Measurements from ENCODE around the gene DAW1.

DAW1 gene

DNA sequence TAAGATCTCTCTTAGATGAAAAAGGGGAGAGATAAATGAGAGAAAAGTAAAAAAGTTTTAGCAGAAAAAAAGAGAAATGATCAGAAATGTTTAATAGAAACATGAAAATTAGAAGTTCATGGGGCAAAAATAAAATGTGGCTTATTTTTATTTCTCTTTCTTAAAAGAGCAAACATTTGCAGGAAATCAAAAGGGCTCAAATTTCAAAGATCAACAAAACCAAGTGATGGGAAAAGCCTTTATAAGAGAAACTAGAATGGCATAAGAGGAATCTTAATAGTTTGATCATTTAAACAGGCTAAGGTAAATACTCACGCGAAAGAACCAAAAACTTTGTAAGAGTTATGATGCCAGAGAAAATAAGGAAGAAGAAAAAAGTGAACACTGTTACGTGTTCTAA, 23.3 kb upstream of the DAW1 start:
- Mint-ChIP-seq H3K27ac (no peak overlapping the region), H3K4me1 (ENCODE audit: low read depth) (peaks cover 5% of the 10 kb centered on the region), H3K27me3 (peaks cover 24% of the 10 kb centered on the region), H3K4me3 (no peak overlapping the region), H3K36me3 (ENCODE audit: low read depth) (no peaks in the 10 kb centered on the region), H3K9me3 (no peaks in the 10 kb centered on the region)
- intact Hi-C loops (cut with micrococcal nuclease): no loop called here

DNA sequence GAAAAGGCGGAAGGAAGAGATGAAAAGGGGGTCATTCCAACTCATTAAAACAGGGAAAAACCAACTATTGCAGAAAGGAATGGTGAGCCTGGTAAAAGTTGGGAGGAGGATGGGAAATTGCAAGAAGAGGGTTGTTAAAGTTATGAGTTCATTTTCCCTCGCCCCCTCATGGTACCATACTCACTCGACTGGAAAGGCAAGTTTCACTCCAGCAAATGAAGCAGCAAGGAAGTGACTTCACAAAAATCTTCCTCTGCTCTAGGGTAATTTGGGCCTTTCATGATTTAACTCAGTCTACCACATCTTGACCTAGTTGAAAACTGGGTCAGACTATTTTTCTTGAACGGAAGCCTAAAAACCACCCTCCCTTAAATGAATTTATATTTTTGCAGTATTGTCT, 22.8 kb upstream of the DAW1 start:
- intact Hi-C loops (cut with micrococcal nuclease): no loop called here
- no peak overlapping the region for H3K4me3 Mint-ChIP-seq
- no peaks in the 10 kb centered on the region for H3K9me3 Mint-ChIP-seq
- peaks cover 27% of the 10 kb centered on the region for H3K27me3 Mint-ChIP-seq
- no peaks in the 10 kb centered on the region for H3K36me3 Mint-ChIP-seq (ENCODE audit: low read depth)
- H3K27ac Mint-ChIP-seq: no peak overlapping the region
- peaks cover 5% of the 10 kb centered on the region for H3K4me1 Mint-ChIP-seq (ENCODE audit: low read depth)

DNA sequence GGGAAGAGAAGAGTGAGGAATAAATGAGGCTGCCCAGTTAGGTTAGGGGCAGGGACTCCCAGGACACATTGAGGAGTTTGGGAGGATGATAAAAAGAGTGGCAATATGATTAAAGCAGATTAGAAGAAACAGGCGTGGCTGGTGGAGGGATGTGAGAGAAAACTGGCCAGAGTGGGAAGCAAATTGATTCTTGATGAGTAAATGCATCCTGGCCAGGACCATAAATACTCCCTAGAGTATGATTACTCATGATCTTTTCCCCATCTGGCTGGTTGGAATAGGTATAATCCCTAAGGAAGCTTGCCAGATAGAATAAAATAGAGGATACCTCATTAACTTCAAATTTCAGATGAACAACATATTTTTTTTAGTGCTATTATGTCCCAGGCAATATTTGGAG, 21.5 kb upstream of the DAW1 start:
- H3K36me3 Mint-ChIP-seq (ENCODE audit: low read depth): no peaks in the 10 kb centered on the region
- intact Hi-C loops (cut with micrococcal nuclease): no loop called here
- H3K4me3 Mint-ChIP-seq: no peak overlapping the region
- H3K4me1 Mint-ChIP-seq (ENCODE audit: low read depth): peaks cover 5% of the 10 kb centered on the region
- no peaks in the 10 kb centered on the region for H3K9me3 Mint-ChIP-seq
- H3K27me3 Mint-ChIP-seq: peaks cover 34% of the 10 kb centered on the region
- H3K27ac Mint-ChIP-seq: no peak overlapping the region

DNA sequence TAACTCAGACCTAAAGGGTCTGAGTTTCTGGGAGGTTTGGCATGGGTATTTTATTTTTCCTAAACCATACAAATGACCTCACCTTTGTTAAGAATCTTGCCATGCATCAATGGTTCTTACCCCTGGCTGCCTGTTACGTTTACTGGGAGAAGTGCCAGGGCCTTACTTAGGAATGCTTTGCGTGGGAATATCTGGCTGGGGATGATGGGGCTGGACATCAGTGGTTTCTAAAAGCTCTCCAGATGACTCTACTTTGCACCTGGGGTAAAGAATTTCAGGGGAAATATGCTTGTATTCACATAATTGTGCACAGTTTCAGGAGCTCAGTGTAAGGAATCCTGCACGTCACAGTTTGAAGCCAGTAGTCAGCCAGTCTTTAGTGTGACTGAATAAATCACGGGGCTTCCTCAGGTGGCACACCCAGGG, 18.2 kb upstream of the DAW1 start:
- no peaks in the 10 kb centered on the region for H3K9me3 Mint-ChIP-seq
- intact Hi-C loops (cut with micrococcal nuclease): no loop called here
- no peak overlapping the region for H3K4me3 Mint-ChIP-seq
- no peaks in the 10 kb centered on the region for H3K4me1 Mint-ChIP-seq (ENCODE audit: low read depth)
- H3K36me3 Mint-ChIP-seq (ENCODE audit: low read depth): no peaks in the 10 kb centered on the region
- no peak overlapping the region for H3K27ac Mint-ChIP-seq
- peaks cover 28% of the 10 kb centered on the region for H3K27me3 Mint-ChIP-seq

DNA sequence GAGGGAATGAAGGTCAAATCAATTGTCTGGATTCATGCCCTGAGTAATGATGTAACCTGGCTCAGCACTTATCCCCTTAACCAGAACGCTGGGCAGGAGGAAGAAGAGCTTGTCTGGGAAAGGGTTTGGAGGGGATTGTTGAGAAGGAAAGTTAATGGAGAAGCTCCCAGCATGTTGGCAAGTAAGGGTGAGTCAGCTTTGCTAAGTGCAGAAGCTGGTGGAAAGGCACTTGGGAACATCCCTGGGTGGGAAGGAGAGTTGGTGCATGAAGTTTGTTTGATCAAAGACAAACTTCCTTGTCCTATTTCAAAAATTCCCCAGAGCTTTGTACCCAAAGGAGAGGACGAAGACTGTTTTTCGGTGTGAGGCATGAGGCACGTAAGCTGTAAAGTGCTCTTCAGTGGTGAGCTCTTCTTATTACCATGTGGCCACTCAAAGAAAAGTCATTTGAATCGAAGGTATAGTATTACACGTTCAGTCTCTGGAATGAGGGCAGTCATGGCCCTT, 17.6 kb upstream of the DAW1 start:
- Mint-ChIP-seq H3K9me3 (no peaks in the 10 kb centered on the region), H3K36me3 (ENCODE audit: low read depth) (no peaks in the 10 kb centered on the region), H3K27ac (no peak overlapping the region), H3K4me1 (ENCODE audit: low read depth) (no peaks in the 10 kb centered on the region), H3K27me3 (peaks cover 26% of the 10 kb centered on the region), H3K4me3 (no peak overlapping the region)
- intact Hi-C loops (cut with micrococcal nuclease): no loop called here

DNA sequence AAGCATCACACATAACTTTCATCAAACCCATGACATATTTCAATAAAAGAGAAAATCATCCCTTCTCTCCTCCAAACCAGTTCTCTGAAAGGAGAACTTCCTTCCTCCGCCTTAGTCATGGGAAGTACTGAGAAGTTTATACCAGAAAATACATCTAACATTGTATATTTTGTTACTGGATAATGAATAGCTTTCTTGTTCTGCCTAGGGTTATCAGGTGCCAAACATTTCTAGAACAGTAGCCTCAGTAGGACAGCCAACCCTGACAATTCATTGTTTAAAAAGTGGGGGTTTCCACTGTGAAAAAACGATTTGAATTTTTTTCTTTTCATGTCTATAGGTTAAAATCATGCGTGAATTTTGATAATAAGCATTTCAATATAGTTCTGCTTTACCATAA, 16.0 kb upstream of the DAW1 start:
- Mint-ChIP-seq H3K4me1 (ENCODE audit: low read depth) (no peaks in the 10 kb centered on the region), H3K36me3 (ENCODE audit: low read depth) (no peaks in the 10 kb centered on the region)
- intact Hi-C loops (cut with micrococcal nuclease): no loop called here

DNA sequence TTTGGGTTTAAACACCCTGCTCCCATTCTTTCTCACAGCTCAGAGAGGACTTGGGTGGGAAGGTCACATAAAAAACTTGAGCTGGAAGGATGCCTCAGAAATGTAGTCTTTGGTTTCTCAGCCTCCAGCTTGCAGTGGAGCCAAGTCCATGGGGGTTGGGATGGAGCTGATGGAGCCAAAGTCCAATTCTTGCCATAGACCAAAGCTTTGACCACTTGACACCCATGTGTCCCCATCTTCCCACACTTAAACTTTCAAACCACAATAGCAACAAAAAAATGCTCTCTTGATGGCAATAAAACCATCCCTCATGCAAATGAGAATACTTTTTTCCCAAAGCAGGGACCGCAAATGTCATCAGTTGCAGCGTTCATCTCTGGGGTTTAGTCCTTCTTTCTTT, 14.7 kb upstream of the DAW1 start:
- Mint-ChIP-seq H3K27ac (no peak overlapping the region), H3K27me3 (peaks cover 19% of the 10 kb centered on the region), H3K4me3 (no peak overlapping the region), H3K4me1 (ENCODE audit: low read depth) (no peaks in the 10 kb centered on the region), H3K9me3 (no peaks in the 10 kb centered on the region), H3K36me3 (ENCODE audit: low read depth) (no peaks in the 10 kb centered on the region)
- intact Hi-C loops (cut with micrococcal nuclease): no loop called here

More for the DNA sequence above, 16.0 kb upstream of the DAW1 start:
- Mint-ChIP-seq H3K4me3 (no peak overlapping the region), H3K9me3 (no peaks in the 10 kb centered on the region), H3K27ac (no peak overlapping the region), H3K27me3 (peaks cover 23% of the 10 kb centered on the region)

DNA sequence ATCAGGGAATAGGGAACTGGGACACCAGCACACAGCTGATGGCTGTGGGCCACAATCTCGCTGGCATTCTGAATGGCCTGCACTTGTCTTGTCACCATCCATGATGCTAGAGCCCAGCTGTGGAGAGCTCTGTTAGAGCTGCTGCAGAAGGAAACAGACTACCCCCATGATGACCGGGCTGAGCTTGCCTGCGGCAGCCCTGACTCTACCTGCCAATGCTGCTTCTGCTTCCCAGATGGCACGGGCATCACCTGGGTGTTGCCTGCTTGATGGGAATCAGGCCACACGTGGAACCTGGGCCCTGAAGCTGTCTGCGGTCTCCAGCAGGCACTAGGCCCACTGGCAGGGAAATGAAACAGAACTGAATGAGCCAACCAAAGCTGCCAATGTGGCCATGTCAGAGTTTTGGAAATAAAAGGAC, 11.2 kb upstream of the DAW1 start:
- H3K27me3 Mint-ChIP-seq: peaks cover 5% of the 10 kb centered on the region
- no peak overlapping the region for H3K4me3 Mint-ChIP-seq
- no peaks in the 10 kb centered on the region for H3K9me3 Mint-ChIP-seq
- H3K36me3 Mint-ChIP-seq (ENCODE audit: low read depth): no peaks in the 10 kb centered on the region
- intact Hi-C loops (cut with micrococcal nuclease): no loop called here
- no peak overlapping the region for H3K27ac Mint-ChIP-seq
- no peaks in the 10 kb centered on the region for H3K4me1 Mint-ChIP-seq (ENCODE audit: low read depth)

DNA sequence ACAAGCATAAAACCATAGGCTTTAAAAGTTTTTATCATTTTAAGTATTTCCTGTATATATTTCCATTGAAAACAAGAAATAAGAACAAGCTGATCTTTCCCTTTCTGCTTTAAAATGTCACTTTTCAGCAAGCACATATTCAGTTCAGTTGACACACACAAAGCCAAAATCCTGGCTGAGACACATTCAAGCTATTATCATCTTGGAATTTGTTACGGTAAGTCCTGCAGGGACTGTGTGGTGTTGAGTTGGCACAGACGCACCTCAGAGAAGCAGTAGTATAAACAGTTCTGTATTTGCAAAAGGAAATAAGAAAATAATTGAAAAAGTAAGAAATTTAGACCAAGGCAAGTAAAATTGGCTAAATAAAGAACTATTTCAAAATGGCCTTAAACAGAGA, 10.4 kb upstream of the DAW1 start:
- no peaks in the 10 kb centered on the region for H3K36me3 Mint-ChIP-seq (ENCODE audit: low read depth)
- H3K27ac Mint-ChIP-seq: no peak overlapping the region
- H3K27me3 Mint-ChIP-seq: peaks cover 8% of the 10 kb centered on the region
- no peak overlapping the region for H3K4me3 Mint-ChIP-seq
- H3K9me3 Mint-ChIP-seq: no peaks in the 10 kb centered on the region
- H3K4me1 Mint-ChIP-seq (ENCODE audit: low read depth): no peaks in the 10 kb centered on the region
- intact Hi-C loops (cut with micrococcal nuclease): no loop called here

DNA sequence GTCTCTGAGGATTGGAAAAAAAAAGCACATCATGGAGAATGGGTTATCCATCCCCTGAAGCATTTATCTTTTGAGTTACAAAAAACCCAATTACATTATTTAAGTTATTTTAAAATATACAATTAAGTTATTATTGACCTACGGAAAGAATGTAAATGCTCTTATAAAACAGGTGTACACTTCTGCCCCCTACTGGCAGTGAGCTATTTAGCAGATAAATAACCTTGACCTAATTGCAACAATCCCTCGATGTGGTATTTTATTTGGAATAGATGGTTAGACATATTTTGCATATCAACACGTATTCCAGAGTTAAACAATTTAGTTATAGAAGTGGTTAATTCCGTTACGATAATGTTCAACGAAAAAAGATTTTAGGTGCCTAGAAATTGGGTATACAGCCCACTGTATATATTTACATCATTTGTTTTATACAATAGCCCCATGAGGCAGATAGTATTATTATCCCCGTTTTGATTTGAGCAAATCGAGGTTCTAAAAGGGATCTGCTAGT, 9.1 kb upstream of the DAW1 start:
- Mint-ChIP-seq H3K9me3 (no peaks in the 10 kb centered on the region), H3K27ac (no peak overlapping the region), H3K4me3 (no peak overlapping the region), H3K4me1 (ENCODE audit: low read depth) (no peaks in the 10 kb centered on the region), H3K36me3 (ENCODE audit: low read depth) (no peaks in the 10 kb centered on the region), H3K27me3 (peaks cover 11% of the 10 kb centered on the region)
- intact Hi-C loops (cut with micrococcal nuclease): loop anchor here (1.0 kb wide), 2 partner anchors 88 to 204 kb away; no protein-coding TSS in a partner anchor

DNA sequence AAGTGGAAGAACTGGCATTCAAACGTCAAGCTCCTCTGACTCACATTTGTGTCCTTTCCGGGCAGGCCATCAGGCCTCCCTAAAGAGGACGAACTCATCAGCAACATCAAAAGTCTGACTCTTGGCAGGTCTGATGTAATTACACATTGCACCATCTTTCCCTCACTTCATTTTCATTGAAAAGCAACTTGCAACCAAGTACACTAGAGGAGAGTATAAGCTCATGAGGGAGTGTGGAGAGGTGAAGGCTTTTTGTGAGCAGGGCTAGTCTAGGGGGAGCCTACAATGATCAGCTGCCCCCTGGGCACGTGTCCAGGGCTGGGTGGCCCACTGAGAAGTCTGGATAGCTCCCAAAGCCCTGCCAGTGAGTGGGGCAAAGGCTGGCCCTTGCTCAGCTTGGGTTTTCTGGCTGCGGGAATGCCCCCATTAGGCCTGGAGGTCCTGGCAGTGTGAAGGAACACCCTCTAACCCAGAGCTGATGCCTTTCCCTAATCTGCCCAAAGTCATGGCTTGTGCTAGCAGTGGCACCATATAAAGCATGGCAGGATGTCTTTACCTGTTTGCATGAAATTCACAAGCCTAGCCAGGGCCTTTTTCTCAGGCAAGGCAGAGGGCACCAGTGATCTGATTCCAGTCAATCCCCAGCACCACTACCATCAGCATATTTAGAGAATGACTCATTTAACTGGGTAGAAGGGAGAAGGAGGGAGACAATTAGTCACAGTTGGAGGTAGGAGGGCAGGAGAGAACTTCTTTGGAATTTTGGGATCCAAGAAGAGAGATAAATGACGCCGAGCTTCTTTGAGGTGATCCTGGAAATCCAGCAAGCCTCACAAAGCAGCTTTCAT, 8.5 kb upstream of the DAW1 start:
- Mint-ChIP-seq H3K36me3 (ENCODE audit: low read depth) (no peaks in the 10 kb centered on the region), H3K4me3 (no peak overlapping the region), H3K27me3 (peaks cover 14% of the 10 kb centered on the region), H3K9me3 (no peaks in the 10 kb centered on the region), H3K4me1 (ENCODE audit: low read depth) (no peaks in the 10 kb centered on the region), H3K27ac (no peak overlapping the region)
- intact Hi-C loops (cut with micrococcal nuclease): loop anchor here (1.0 kb wide), 2 partner anchors 89 to 205 kb away; no protein-coding TSS in a partner anchor

DNA sequence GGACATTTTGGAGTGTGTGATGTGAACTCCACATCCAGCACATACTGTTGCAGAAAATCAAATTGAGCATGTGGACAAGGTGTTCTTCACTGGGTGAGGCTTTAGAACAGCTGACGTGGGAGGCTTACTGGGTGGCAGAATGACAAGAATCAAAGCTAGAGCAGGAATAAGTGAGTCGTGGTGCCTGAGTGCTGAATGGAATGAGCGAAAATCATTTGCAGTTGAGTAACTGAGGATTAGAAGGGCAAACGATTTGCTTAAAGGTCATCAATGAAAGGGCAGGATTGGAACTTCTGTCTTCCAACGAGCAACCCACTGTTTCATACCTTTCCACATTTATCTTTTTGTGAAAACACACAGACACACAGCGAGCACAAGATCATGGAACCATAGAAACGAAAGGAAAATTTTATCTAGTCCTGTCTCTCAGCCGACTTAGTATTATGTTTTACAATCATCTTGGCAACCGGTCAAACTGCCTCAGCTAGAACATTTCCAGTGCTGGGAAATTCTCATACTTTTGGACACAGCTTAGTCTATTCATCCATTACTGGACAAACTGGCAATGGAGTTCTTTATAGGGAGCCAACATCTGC, 7.2 kb upstream of the DAW1 start:
- Mint-ChIP-seq H3K36me3 (ENCODE audit: low read depth) (no peaks in the 10 kb centered on the region), H3K27ac (no peak overlapping the region), H3K27me3 (peaks cover 16% of the 10 kb centered on the region), H3K4me1 (ENCODE audit: low read depth) (no peaks in the 10 kb centered on the region), H3K9me3 (no peaks in the 10 kb centered on the region), H3K4me3 (no peak overlapping the region)
- intact Hi-C loops (cut with micrococcal nuclease): no loop called here

DNA sequence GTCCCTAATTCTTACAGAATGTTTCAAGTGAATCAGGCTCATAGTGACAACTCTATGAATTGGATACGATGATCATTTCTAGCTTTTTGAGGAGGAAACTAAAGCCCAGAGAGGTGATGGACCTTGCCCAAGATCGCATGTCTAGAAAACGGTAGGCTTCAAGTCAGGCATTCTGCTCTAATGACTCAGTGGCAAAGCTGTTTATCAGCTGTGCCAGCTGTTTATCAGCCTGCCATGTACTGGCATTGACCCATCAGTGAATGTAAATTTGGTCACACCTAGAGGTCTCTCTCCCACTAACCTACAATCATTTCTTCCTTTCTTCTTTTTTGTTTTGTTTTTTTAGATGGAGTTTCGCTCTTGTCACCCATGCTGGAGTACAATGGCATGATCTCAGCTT, 6.1 kb upstream of the DAW1 start:
- Mint-ChIP-seq H3K9me3 (no peaks in the 10 kb centered on the region), H3K27ac (no peak overlapping the region), H3K4me3 (no peak overlapping the region), H3K27me3 (peaks cover 21% of the 10 kb centered on the region), H3K4me1 (ENCODE audit: low read depth) (no peaks in the 10 kb centered on the region), H3K36me3 (ENCODE audit: low read depth) (no peaks in the 10 kb centered on the region)
- intact Hi-C loops (cut with micrococcal nuclease): no loop called here

DNA sequence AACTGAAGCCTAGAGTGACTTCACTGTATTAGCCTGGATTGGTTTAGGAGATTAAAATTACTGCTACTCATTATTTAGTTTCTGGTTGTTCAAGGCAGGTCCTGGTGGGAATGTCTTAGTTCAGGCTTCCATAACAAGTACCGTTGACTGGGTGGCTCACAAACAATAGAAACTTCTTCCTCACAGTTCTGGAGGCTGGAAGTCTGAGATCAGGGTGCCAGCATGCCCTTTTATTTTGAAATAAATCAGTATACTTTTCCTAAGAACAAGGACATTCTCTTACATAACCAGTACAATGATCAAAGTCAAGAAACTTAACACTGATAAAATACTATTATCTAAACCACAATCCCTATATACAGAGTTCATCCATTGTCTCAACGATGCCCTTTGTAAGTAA, 4.0 kb upstream of the DAW1 start:
- H3K36me3 Mint-ChIP-seq (ENCODE audit: low read depth): no peaks in the 10 kb centered on the region
- intact Hi-C loops (cut with micrococcal nuclease): no loop called here

More for the DNA sequence above, 4.0 kb upstream of the DAW1 start:
- Mint-ChIP-seq H3K4me3 (no peak overlapping the region), H3K9me3 (no peaks in the 10 kb centered on the region), H3K27ac (no peak overlapping the region), H3K27me3 (peaks cover 28% of the 10 kb centered on the region), H3K4me1 (ENCODE audit: low read depth) (no peaks in the 10 kb centered on the region)
